GM10266 (cell line): Measurements from ENCODE around the gene CD274.
"Not testable (repeated sequence)": the region's sequence is repeated elsewhere in the genome, so short reads cannot be mapped to it uniquely, and the experiment has no call there.

ENCODE experiments used
- DNase-seq: peaks from one replicate; pipeline ENCODE4 v3.0.0; 2012; ENCODE audit errors: extremely low spot score
- TF ChIP-seq, protein P1 (sequence below): IDR thresholded peaks from 2 replicates; pipeline ENCODE4 v1.5.1; 2012; ENCODE audit warnings: mild to moderate bottlenecking, low read depth; ENCODE audit not compliant: control insufficient read depth, insufficient read depth; ENCODE audit errors: missing control alignments

CD274 gene

DNA sequence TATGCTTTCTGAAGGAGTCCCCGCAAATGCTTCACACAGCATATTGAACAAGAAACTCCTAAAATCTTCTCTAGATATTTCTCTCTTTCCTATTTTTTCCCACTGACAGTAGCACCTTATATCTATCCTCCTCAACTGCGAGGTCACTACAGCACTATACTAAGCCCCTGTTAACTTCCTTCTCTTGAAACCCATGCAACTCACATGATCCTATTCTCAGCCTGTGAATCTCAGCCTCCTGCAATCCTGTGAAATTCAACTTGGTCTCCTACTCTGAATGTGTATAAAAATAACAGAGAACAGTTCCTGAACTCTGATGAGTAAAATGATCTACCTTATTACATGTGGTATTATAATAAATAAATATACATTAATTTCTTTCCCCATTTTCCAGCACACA lies 6.5 kb upstream of the CD274 start:
- DNase-seq: no peak
- TF ChIP-seq, protein P1, sequence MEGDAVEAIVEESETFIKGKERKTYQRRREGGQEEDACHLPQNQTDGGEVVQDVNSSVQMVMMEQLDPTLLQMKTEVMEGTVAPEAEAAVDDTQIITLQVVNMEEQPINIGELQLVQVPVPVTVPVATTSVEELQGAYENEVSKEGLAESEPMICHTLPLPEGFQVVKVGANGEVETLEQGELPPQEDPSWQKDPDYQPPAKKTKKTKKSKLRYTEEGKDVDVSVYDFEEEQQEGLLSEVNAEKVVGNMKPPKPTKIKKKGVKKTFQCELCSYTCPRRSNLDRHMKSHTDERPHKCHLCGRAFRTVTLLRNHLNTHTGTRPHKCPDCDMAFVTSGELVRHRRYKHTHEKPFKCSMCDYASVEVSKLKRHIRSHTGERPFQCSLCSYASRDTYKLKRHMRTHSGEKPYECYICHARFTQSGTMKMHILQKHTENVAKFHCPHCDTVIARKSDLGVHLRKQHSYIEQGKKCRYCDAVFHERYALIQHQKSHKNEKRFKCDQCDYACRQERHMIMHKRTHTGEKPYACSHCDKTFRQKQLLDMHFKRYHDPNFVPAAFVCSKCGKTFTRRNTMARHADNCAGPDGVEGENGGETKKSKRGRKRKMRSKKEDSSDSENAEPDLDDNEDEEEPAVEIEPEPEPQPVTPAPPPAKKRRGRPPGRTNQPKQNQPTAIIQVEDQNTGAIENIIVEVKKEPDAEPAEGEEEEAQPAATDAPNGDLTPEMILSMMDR: no peak

DNA sequence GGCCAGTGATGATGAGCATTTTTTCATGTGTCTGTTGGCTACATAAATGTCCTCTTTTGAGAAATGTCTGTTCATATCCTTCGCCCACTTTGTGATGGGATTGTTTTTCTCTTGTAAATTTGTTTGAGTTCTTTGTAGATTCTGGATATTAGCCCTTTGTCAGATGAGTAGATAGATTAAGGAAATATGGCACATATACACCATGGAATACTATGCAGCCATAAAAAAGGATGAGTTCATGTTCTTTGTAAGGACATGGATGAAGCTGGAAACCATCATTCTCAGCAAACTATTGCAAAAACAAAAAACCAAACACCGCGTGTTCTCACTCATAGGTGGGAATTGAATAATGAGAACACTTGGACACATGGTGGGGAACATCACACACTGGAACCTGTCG lies 5.2 kb upstream of the CD274 start:
- not testable (repeated sequence) for DNase-seq

DNA sequence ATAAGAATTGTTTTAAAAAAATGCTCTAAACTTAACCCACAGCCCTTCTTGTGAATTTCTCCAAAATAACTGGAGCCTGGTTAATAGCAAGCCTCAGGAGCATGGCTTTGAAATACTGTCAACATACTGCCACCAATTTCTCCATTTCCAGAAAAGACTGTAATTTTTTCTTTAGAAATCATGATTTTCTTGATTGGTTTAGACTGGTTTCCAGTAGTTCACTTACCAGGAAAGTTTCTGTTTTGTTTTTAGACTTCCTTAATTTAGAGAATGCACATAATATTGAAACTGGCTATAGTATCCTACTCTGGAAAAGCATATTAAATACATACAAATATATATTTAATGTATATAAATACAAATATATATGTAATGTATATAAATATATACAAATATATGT lies 4.5 kb upstream of the CD274 start:
- DNase-seq: no peak
- TF ChIP-seq, protein P1: no peak

DNA sequence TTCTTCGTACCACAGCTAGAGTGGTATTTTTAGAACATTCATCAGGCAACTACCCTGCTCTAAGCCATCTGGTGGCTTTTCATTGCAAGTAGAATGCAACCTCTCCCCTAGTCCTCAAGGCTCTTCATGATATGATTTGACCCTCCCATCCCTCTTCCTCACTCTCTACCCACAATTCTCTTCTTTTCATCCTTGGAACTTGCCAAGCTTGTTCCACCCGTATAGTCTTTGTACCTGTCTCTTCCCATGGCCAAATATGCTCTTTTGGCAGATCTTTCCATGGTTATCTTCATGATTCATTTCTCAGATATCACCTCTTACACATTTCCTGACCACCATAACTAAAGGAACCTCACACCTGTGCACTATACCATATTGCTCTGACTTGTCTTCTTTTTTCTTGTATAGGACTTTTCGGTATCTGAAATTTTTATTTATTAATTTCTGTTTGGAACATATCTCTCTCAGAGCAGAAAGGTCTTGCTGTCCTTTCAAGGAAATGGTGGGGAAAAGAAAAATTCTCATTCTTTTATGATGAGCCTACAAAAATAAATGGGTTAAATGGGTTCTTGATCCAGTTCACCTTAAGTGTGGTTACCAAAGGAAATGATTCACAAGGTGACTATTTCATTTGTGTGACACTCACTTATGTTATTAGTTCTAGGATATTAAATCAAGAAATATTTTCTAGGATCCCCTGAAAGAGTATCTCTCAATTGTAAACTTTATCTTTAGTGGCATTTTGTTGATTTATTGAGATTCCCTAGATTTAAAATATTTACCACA lies 3.7 kb upstream of the CD274 start:
- no peak for DNase-seq
- TF ChIP-seq, protein P1: no peak

DNA sequence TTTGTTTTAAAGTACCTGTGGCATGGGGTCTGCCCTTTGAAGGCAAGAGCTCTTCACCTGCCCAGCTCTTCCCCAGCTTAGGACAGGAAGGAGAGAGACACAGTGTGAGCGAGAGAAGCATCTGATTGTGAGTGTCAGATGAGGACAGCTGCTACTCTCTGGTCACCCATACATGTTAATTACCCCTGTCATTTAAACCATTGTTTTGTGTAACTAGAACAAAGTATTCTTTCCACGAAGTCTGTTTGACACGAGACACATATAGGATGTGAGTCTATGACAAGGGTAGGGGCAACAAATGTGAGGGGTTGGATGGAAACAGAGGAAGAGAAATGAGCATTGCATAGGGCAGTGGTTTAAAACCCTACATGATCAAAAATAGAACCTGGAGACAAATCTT lies 3.0 kb upstream of the CD274 start:
- TF ChIP-seq, protein P1: no peak
- DNase-seq: no peak

DNA sequence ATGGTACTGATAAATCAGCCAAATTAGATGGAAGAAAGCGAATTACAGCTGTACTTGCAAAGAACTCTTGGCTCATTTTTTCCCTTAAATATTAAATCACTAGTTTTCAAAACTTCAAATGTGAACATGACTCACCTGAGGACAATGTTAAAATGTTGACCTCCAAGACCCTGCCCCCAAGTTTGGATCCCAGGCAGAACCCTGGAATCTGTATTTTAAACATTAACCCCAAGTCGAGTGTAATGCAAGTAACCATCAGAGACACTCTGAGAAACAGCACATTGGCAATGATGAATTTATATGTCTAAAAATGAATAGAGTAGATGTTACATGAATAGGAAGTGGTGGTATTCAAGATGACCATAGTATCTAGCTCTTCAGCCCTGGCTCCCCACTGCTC lies 2.3 kb upstream of the CD274 start:
- TF ChIP-seq, protein P1: no peak
- DNase-seq: no peak

DNA sequence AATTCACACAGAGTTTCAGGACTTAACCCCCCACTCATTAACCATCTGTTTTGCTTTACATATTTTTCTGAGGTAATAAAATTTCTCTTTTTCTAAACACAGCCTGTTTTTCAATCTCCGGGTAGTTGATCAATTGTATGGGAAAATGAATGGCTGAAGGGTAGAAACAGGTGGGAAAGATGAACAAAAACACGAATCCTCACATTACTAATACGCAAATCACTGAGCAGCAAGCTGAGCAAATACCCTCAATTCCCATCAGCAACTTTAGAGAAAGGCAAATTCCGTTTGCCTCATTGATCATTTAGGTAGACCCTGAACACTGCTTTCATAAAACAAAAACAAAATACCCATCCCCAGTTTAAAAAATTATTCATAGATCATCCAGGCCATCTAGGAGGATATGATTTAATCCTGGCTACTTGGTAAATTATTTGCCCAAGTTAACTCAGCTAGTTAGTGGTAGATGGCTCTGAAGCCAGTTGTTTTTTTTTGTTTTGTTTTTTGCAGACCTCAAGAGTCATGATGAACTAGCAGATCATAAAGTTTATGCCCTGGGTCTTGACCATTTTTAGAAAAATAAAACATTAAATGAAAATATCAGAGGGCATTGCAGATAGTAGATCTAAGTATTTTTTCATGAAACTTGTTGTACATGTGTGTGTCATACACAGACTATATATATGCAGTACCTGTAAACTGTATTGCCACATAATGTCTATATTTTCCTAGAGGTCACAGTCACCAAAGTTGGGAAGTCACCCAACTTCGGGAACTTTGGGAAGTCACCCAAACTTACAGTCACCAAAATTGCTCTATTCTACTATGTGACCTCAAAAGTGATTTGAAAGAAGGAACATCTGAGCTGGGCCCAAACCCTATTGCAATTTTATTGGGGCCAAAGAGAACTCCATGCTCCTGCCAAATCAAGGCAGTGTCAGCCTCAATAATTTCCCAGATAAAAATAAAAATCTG lies 1.6 kb upstream of the CD274 start:
- peak; percentile 35 for DNase-seq
- TF ChIP-seq, protein P1: no peak
